HCT116 (cell line): Measurements from ENCODE around the gene SLC4A5.

Experiments used
- CTCF ChIP-seq, 3 experiments: fragments of 200-600 bp in 1 of 3; sonication (generic) in 1 of 3; IDR thresholded peaks in 2 of 3; conservative IDR thresholded peaks in 1 of 3; 2 replicates each; pipeline ENCODE4 v1.5.1; 2012 to 2017; ENCODE audit warnings: low read depth in 2 of 3, low read length in 2 of 3, antibody characterized with exemption in 1 of 3, borderline replicate concordance in 1 of 3, control low read depth in 1 of 3, mild to moderate bottlenecking in 1 of 3, mixed read lengths in 1 of 3, mixed run types in 1 of 3, moderate library complexity in 1 of 3; ENCODE audit not compliant: insufficient read depth in 1 of 3
- POLR2A ChIP-seq: IDR thresholded peaks from 2 replicates; pipeline ENCODE4 v1.7.0; 2011; ENCODE audit warnings: borderline replicate concordance; ENCODE audit not compliant: insufficient read depth, insufficient read length; ENCODE audit errors: extremely low read depth
- POLR2AphosphoS5 ChIP-seq: IDR thresholded peaks from 2 replicates; pipeline ENCODE4 v1.6.1; 2011; ENCODE audit warnings: mild to moderate bottlenecking, low read depth, low read length, moderate library complexity
- RAD21 ChIP-seq: IDR thresholded peaks from 2 replicates; pipeline ENCODE4 v1.6.1; 2012; ENCODE audit warnings: low read depth, mild to moderate bottlenecking
- SP1 ChIP-seq: IDR thresholded peaks from 2 replicates; pipeline ENCODE4 v1.6.1; 2012; ENCODE audit warnings: low read depth
- TF ChIP-seq, protein P1 (sequence below): IDR thresholded peaks from 2 replicates; pipeline ENCODE4 v1.6.1; 2012; ENCODE audit warnings: low read depth

- TF ChIP-seq POLR2A = no peak
- no peak for TF ChIP-seq CTCF (IDR thresholded peaks at IDR 0.05 in 2 of 3, conservative IDR thresholded peaks at IDR 0.05 in 1 of 3; ENCODE audit: borderline replicate concordance in 1 of 3, insufficient read depth in 1 of 3, low read depth in 2 of 3, low read length in 2 of 3)
- TF ChIP-seq RAD21 = no peak
- TF ChIP-seq SP1 = no peak
- TF ChIP-seq, protein P1, sequence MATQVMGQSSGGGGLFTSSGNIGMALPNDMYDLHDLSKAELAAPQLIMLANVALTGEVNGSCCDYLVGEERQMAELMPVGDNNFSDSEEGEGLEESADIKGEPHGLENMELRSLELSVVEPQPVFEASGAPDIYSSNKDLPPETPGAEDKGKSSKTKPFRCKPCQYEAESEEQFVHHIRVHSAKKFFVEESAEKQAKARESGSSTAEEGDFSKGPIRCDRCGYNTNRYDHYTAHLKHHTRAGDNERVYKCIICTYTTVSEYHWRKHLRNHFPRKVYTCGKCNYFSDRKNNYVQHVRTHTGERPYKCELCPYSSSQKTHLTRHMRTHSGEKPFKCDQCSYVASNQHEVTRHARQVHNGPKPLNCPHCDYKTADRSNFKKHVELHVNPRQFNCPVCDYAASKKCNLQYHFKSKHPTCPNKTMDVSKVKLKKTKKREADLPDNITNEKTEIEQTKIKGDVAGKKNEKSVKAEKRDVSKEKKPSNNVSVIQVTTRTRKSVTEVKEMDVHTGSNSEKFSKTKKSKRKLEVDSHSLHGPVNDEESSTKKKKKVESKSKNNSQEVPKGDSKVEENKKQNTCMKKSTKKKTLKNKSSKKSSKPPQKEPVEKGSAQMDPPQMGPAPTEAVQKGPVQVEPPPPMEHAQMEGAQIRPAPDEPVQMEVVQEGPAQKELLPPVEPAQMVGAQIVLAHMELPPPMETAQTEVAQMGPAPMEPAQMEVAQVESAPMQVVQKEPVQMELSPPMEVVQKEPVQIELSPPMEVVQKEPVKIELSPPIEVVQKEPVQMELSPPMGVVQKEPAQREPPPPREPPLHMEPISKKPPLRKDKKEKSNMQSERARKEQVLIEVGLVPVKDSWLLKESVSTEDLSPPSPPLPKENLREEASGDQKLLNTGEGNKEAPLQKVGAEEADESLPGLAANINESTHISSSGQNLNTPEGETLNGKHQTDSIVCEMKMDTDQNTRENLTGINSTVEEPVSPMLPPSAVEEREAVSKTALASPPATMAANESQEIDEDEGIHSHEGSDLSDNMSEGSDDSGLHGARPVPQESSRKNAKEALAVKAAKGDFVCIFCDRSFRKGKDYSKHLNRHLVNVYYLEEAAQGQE = no peak
- no peak for TF ChIP-seq POLR2AphosphoS5
Observed at GRCh38 chr2:74381751-74382150, 38.5 kb upstream of the SLC4A5 start.
